HepG2 (cell line): ENCODE measurements around the gene MYRFL. TPM values are rescaled to one million over a fixed set of nuclear protein-coding genes. Genes with fewer than 3 reads are reported as not detected.

Experiments used
- AFF4 ChIP-seq: sonication (generic); formaldehyde crosslinking; IDR thresholded peaks from 2 replicates; pipeline ENCODE4 v1.4.0; 2020; ENCODE audit warnings: missing genetic modification reagents
- BHLHE40 ChIP-seq: IDR thresholded peaks from 2 replicates; pipeline ENCODE4 v1.6.1; 2011; ENCODE audit warnings: low read length, improper control_type of control experiment
- DZIP1 ChIP-seq: sonication (generic); formaldehyde crosslinking; IDR thresholded peaks from 2 replicates; pipeline ENCODE4 v1.5.0; 2020; ENCODE audit warnings: mild to moderate bottlenecking, missing genetic modification reagents
- JUN ChIP-seq: sonication (generic); formaldehyde crosslinking; IDR thresholded peaks from 2 replicates; pipeline ENCODE4 v1.4.0; 2020; ENCODE audit warnings: mild to moderate bottlenecking, missing genetic modification reagents
- REPIN1 ChIP-seq: sonication (generic); formaldehyde crosslinking; IDR thresholded peaks from 2 replicates; pipeline ENCODE4 v1.8.0; 2022; ENCODE audit warnings: missing genetic modification reagents, low read depth, mild to moderate bottlenecking, borderline replicate concordance
- ZBTB3 ChIP-seq: sonication (generic); formaldehyde crosslinking; IDR thresholded peaks from 2 replicates; pipeline ENCODE4 v1.4.0; 2020; ENCODE audit warnings: low read depth, mild to moderate bottlenecking, moderate library complexity, missing genetic modification reagents, borderline replicate concordance
- ZFX ChIP-seq: sonication (generic); formaldehyde crosslinking; IDR thresholded peaks from 2 replicates; pipeline ENCODE4 v1.4.0; 2020; ENCODE audit warnings: mild to moderate bottlenecking, low read depth, missing genetic modification reagents, moderate library complexity
- ZNF44 ChIP-seq: sonication (generic); formaldehyde crosslinking; IDR thresholded peaks from 2 replicates; pipeline ENCODE4 v1.5.1; 2020; ENCODE audit warnings: mild to moderate bottlenecking, missing genetic modification reagents
- ZNF556 ChIP-seq: sonication (generic); formaldehyde crosslinking; IDR thresholded peaks from 2 replicates; pipeline ENCODE4 v1.4.0; 2020; ENCODE audit warnings: mild to moderate bottlenecking, missing genetic modification reagents, borderline replicate concordance
- ZNF616 ChIP-seq: sonication (generic); formaldehyde crosslinking; IDR thresholded peaks from 2 replicates; pipeline ENCODE4 v1.5.0; 2020; ENCODE audit warnings: low read depth, mild to moderate bottlenecking, missing genetic modification reagents
- polyA plus RNA-seq, 8 experiments: library from polyadenylated mRNA; depleted of rRNA in 3 of 8; stranded (reverse) in 7 of 8; unstranded in 1 of 8; fragments of >200 nt; fragmentation: Illumina TruSeq in 4 of 8; extraction: Trizol in 4 of 8; gene quantifications; 2 replicates each; pipeline versions ENCODE4 v1.2.1 to v1.2.3, GENCODE V29; 2011 to 2016; ENCODE audit warnings: low read depth in 4 of 8, missing spikeins in 1 of 8, mixed read lengths in 1 of 8; ENCODE audit not compliant: insufficient read depth in 1 of 8
- total RNA-seq, 5 experiments: library from RNA; depleted of rRNA; stranded (reverse); fragments of >200 nt; fragmentation: Illumina TruSeq; extraction: Trizol; gene quantifications; 2 replicates each; pipeline ENCODE4 v1.2.3, GENCODE V29; 2016; ENCODE audit warnings: low read depth in 1 of 5
- TF ChIP-seq, protein P1 (sequence below): sonication (generic); formaldehyde crosslinking; IDR thresholded peaks from 2 replicates; pipeline ENCODE4 v1.4.0; 2020; ENCODE audit warnings: missing genetic modification reagents
- TF ChIP-seq, protein P2 (sequence below): sonication (generic); formaldehyde crosslinking; IDR thresholded peaks from 2 replicates; pipeline ENCODE4 v1.8.0; 2022; ENCODE audit warnings: mild to moderate bottlenecking, missing genetic modification reagents, moderate library complexity
- TF ChIP-seq, protein P3 (sequence below): IDR thresholded peaks from 2 replicates; pipeline ENCODE4 v1.6.1; 2016; ENCODE audit warnings: missing genetic modification reagents, missing compliant biosample characterization

MYRFL gene
- total and polyA plus RNA-seq, 2 of the 13 experiments (the other 11 are each of a cell fraction or from before 2014, with no cell fraction given): 0.09 to 0.11 TPM

DNA sequence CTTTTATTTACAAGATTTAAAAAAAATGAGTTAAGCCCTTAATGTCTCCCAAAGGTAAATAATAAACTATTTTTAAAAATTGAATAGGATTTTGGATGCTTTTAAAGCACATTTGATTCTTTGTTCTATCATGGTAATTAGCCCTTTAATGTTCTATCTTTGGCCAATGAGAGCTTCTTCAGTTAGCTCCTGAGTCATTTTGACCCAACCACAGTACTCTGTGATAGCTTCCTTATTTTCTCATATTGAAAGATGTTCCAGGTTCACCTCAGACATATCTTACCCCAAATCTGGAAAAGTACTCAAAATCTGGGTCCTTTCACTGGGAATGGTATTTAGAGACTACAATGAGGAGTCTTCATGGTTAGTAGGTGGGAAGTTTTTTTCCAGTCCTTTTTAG lies 98.0 kb downstream of the MYRFL start (continued):
- TF ChIP-seq AFF4 (CRISPR knock-in tag) (no peak), JUN (CRISPR knock-in tag) (no peak), BHLHE40 (no peak), ZNF556 (CRISPR knock-in tag) (no peak), ZFX (CRISPR knock-in tag) (no peak), ZNF616 (CRISPR knock-in tag) (no peak), ZBTB3 (CRISPR knock-in tag) (no peak), ZNF44 (CRISPR knock-in tag) (no peak), DZIP1 (CRISPR knock-in tag) (no peak), REPIN1 (CRISPR knock-in tag) (no peak)
- TF ChIP-seq, protein P1, sequence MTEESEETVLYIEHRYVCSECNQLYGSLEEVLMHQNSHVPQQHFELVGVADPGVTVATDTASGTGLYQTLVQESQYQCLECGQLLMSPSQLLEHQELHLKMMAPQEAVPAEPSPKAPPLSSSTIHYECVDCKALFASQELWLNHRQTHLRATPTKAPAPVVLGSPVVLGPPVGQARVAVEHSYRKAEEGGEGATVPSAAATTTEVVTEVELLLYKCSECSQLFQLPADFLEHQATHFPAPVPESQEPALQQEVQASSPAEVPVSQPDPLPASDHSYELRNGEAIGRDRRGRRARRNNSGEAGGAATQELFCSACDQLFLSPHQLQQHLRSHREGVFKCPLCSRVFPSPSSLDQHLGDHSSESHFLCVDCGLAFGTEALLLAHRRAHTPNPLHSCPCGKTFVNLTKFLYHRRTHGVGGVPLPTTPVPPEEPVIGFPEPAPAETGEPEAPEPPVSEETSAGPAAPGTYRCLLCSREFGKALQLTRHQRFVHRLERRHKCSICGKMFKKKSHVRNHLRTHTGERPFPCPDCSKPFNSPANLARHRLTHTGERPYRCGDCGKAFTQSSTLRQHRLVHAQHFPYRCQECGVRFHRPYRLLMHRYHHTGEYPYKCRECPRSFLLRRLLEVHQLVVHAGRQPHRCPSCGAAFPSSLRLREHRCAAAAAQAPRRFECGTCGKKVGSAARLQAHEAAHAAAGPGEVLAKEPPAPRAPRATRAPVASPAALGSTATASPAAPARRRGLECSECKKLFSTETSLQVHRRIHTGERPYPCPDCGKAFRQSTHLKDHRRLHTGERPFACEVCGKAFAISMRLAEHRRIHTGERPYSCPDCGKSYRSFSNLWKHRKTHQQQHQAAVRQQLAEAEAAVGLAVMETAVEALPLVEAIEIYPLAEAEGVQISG (CRISPR knock-in tag): no peak
- TF ChIP-seq, protein P2, sequence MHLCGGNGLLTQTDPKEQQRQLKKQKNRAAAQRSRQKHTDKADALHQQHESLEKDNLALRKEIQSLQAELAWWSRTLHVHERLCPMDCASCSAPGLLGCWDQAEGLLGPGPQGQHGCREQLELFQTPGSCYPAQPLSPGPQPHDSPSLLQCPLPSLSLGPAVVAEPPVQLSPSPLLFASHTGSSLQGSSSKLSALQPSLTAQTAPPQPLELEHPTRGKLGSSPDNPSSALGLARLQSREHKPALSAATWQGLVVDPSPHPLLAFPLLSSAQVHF (CRISPR knock-in tag): no peak
- TF ChIP-seq, protein P3, sequence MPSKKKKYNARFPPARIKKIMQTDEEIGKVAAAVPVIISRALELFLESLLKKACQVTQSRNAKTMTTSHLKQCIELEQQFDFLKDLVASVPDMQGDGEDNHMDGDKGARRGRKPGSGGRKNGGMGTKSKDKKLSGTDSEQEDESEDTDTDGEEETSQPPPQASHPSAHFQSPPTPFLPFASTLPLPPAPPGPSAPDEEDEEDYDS (CRISPR knock-in tag): no peak
